Parathyroid adenoma (tissue), 2 donors: ENCODE results near the gene ARHGEF11.

Source experiments
- H2AFZ ChIP-seq: fragments of 300-600 bp; sonication (generic); one replicate; pipeline ENCODE4 v1.7.0; 2017; ENCODE audit warnings: antibody characterized with exemption, mild to moderate bottlenecking
- H3K27ac ChIP-seq: fragments of 300-600 bp; sonication (generic); one replicate; pipeline ENCODE4 v1.7.0; 2017
- H3K27me3 ChIP-seq: fragments of 300-600 bp; sonication (generic); one replicate; pipeline ENCODE4 v1.7.0; 2017; ENCODE audit warnings: low read length; ENCODE audit not compliant: control insufficient read depth, insufficient read depth
- H3K36me3 ChIP-seq: fragments of 300-600 bp; sonication (generic); one replicate; pipeline ENCODE4 v1.7.0; 2017; ENCODE audit warnings: low read length; ENCODE audit not compliant: control insufficient read depth, insufficient read depth
- H3K4me1 ChIP-seq: fragments of 300-600 bp; sonication (generic); one replicate; pipeline ENCODE4 v1.7.0; 2017; ENCODE audit warnings: control low read depth
- H3K4me2 ChIP-seq: fragments of 300-600 bp; sonication (generic); one replicate; pipeline ENCODE4 v1.7.0; 2017; ENCODE audit warnings: low read length
- H3K4me3 ChIP-seq: fragments of 300-600 bp; sonication (generic); one replicate; pipeline ENCODE4 v1.7.0; 2017; ENCODE audit warnings: low read depth, low read length
- H3K79me2 ChIP-seq: fragments of 300-600 bp; sonication (generic); one replicate; pipeline ENCODE4 v1.7.0; 2017; ENCODE audit warnings: control low read depth
- H3K9ac ChIP-seq: fragments of 300-600 bp; sonication (generic); one replicate; pipeline ENCODE4 v1.7.0; 2017; ENCODE audit warnings: mild to moderate bottlenecking
- H3K9me3 ChIP-seq: fragments of 300-600 bp; sonication (generic); one replicate; pipeline ENCODE4 v1.7.0; 2017; ENCODE audit warnings: low read length; ENCODE audit not compliant: control insufficient read depth
- CTCF ChIP-seq: fragments of 300-600 bp; sonication (generic); IDR thresholded peaks from one replicate; pipeline ENCODE4 v1.7.0; 2017; ENCODE audit warnings: antibody characterized with exemption, mild to moderate bottlenecking
- donor health status: primary hyperparathyroidism.

Gene ARHGEF11

GRCh38 chr1:156998301-156998700, 47.2 kb downstream of the ARHGEF11 start:
- H3K4me1 ChIP-seq, result no peaks in the 10 kb centered on the region
- H3K4me3 ChIP-seq, result no peak overlapping the region
- TF ChIP-seq CTCF, result no peak
- H3K27ac ChIP-seq, result no peak overlapping the region
- no peak overlapping the region for H3K4me2 ChIP-seq
- no peaks in the 10 kb centered on the region for H3K36me3 ChIP-seq
- no peak overlapping the region for H3K9ac ChIP-seq
- no peak overlapping the region for H2AFZ ChIP-seq
- no peaks in the 10 kb centered on the region for H3K9me3 ChIP-seq
- no peaks in the 10 kb centered on the region for H3K27me3 ChIP-seq
- no peaks in the 10 kb centered on the region for H3K79me2 ChIP-seq

DNA sequence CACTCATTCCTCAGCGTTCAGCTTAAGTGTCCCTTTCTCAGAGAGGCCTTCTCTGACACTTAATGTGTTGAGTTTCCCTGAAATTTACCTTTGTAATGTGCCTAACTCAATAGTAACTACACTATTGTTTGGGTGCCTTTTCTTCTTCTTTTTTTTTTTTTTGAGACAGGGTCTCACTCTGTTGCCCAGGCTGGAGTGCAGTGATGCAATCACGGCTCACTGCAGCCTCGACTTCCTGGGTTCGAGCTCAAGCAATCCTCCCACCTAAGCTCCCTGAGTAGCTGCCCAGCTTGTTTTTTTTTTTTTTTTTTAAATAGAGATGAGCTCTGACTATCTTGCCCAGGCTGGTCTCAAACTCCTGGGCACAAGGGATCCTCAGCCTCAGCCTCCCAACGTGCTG, 50.1 kb downstream of the ARHGEF11 start:
- H3K27me3 ChIP-seq, result no peaks in the 10 kb centered on the region
- no peaks in the 10 kb centered on the region for H3K4me1 ChIP-seq
- H3K36me3 ChIP-seq, result no peaks in the 10 kb centered on the region
- H3K9me3 ChIP-seq, result no peaks in the 10 kb centered on the region
- H3K79me2 ChIP-seq, result no peaks in the 10 kb centered on the region
- no peak for TF ChIP-seq CTCF
- H3K9ac ChIP-seq, result no peak overlapping the region
- H3K27ac ChIP-seq, result no peak overlapping the region
- H2AFZ ChIP-seq, result no peak overlapping the region
- H3K4me2 ChIP-seq, result no peak overlapping the region
- H3K4me3 ChIP-seq, result no peak overlapping the region

- H3K4me2 ChIP-seq, result no peak overlapping the region
- H3K9me3 ChIP-seq, result no peaks in the 10 kb centered on the region
- H3K9ac ChIP-seq, result no peak overlapping the region
- no peak for TF ChIP-seq CTCF
- H3K27ac ChIP-seq, result no peak overlapping the region
- H3K36me3 ChIP-seq, result no peaks in the 10 kb centered on the region
- H3K4me1 ChIP-seq, result no peaks in the 10 kb centered on the region
- no peaks in the 10 kb centered on the region for H3K27me3 ChIP-seq
- H2AFZ ChIP-seq, result no peak overlapping the region
- no peaks in the 10 kb centered on the region for H3K79me2 ChIP-seq
- no peak overlapping the region for H3K4me3 ChIP-seq
Measured at GRCh38 chr1:156994277-156994676, 51.3 kb downstream of the ARHGEF11 start.

DNA sequence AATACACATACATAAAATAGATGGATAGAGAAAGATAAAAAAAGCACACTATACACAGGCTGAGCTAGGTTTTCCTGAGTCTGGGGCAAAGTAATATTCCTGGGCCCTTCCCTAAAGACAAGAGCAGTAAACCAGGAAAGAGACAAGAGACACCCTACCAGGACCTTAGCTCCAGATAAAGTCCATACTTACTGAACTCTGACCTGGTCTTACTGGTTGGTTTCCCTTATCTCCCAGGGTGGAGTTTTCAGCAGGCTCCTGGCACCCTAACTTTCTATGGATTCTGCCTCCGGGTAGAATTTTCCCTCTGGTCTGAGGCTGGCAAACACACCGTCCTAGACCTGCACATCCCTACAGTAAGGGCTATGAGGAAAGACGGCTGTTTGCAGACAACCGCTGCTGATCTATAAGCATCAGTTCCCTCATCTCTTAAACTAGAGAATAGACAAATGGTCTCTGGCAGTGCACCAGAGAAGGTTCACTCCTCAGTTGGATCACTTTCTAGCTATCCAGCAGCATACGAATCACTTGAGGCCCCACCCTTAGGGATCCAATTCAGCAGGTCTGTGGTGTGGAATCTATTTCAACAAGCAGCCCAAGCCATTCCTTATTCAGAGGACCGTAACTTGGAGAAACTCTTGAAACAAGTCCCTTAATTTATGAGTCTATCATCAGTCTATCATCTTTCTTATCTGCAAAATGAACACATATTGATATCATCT, 52.0 kb downstream of the ARHGEF11 start:
- no peaks in the 10 kb centered on the region for H3K4me1 ChIP-seq
- H3K27ac ChIP-seq, result no peak overlapping the region
- no peaks in the 10 kb centered on the region for H3K9me3 ChIP-seq
- TF ChIP-seq CTCF, result no peak
- H3K9ac ChIP-seq, result no peak overlapping the region
- H3K27me3 ChIP-seq, result no peaks in the 10 kb centered on the region
- H3K4me3 ChIP-seq, result no peak overlapping the region
- H2AFZ ChIP-seq, result no peak overlapping the region
- H3K36me3 ChIP-seq, result no peaks in the 10 kb centered on the region
- no peaks in the 10 kb centered on the region for H3K79me2 ChIP-seq
- H3K4me2 ChIP-seq, result no peak overlapping the region

DNA sequence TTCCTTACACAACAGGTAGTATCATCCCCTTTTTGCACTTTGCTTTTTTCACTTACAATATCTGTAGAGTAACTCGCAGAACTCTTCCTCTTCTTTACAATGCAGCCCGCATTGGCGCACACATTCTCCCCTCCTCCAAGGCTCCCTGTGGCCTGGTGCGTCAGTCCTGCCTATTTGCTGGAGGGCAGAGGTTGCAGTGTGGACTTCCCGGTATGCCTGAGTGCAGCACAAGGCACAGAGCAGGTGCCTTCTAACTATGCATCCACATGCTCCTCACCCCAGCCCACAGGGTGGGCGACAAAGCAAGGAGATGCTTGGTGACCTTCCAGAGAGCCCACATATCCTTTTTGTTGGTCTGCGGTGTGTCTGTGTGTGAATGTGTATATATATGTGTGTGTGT, 53.3 kb downstream of the ARHGEF11 start:
- Histone ChIP-seq H3K36me3 (no peaks in the 10 kb centered on the region), H3K4me2 (no peak overlapping the region), H3K4me3 (no peak overlapping the region), H3K9me3 (no peaks in the 10 kb centered on the region), H3K27me3 (no peaks in the 10 kb centered on the region), H3K9ac (no peak overlapping the region), H3K4me1 (no peaks in the 10 kb centered on the region), H3K79me2 (no peaks in the 10 kb centered on the region), H3K27ac (no peak overlapping the region), H2AFZ (no peak overlapping the region)
- TF ChIP-seq CTCF, result no peak
